Measurements from ENCODE around the gene GTF3C5.

The GTF3C5 gene

GRCh38 chr9:133100506-133101355, 69.9 kb downstream of the GTF3C5 start:
- no peak overlapping the region for H3K4me3 ChIP-seq (ENCODE audit: low read depth, low read length)

GRCh38 chr9:133101356-133102189, 70.8 kb downstream of the GTF3C5 start:
- TF ChIP-seq, protein P1, sequence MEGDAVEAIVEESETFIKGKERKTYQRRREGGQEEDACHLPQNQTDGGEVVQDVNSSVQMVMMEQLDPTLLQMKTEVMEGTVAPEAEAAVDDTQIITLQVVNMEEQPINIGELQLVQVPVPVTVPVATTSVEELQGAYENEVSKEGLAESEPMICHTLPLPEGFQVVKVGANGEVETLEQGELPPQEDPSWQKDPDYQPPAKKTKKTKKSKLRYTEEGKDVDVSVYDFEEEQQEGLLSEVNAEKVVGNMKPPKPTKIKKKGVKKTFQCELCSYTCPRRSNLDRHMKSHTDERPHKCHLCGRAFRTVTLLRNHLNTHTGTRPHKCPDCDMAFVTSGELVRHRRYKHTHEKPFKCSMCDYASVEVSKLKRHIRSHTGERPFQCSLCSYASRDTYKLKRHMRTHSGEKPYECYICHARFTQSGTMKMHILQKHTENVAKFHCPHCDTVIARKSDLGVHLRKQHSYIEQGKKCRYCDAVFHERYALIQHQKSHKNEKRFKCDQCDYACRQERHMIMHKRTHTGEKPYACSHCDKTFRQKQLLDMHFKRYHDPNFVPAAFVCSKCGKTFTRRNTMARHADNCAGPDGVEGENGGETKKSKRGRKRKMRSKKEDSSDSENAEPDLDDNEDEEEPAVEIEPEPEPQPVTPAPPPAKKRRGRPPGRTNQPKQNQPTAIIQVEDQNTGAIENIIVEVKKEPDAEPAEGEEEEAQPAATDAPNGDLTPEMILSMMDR (IDR thresholded peaks at IDR 0.05; ENCODE audit: insufficient read depth, low read depth, low read length, missing control alignments), result no peak
- DNase-seq (ENCODE audit: low read depth), result no peak
- no peak overlapping the region for H3K4me3 ChIP-seq (ENCODE audit: low read depth, low read length)

More at GRCh38 chr9:133100506-133101355, 69.9 kb downstream of the GTF3C5 start:
- TF ChIP-seq, protein P1 (IDR thresholded peaks at IDR 0.05; ENCODE audit: insufficient read depth, low read depth, low read length, missing control alignments), result no peak
- no peak for DNase-seq (ENCODE audit: low read depth)

DNA sequence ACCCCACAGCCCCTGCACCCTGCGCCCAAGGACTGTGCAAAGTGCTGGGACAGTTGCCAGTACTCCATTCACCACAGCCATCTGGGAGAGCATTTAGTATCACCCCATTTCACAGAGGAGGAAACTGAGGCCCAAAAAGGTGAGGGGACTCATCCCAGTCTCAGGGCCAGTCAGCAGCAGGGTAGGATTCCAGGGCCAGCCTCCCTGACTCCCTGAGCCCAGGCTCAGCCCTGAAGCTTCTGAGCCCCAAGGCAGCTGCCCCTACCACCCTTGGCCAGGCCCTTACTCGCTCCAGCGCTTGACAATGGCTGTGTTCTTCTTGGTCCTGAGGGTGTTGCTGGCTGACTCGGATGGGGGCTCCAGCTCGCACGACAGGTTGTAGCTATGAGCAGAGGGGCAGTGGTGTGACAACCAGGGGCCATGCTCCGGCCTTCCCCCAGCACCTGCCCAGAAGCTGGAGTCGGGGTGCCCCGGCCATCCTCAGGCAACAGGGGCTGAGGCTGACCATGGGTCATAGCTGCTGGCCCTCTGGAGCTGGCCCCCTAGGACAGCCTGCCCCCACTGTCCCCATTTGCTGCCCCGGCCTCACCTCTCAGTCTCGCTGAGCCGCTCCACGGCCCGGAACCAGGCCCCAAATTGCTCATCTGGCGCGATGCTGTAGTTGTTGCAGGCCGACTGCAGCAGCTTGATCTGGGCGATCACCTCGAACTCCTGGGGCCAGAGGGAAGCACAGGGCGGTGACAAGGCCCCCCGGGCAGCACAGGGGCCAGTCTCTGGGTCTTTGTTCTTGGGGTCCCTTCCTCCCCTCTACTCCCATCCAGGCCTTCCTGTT, 71.6 kb downstream of the GTF3C5 start:
- H3K4me3 ChIP-seq (ENCODE audit: low read depth, low read length), result no peak overlapping the region
- TF ChIP-seq, protein P1 (IDR thresholded peaks at IDR 0.05; ENCODE audit: insufficient read depth, low read depth, low read length, missing control alignments), result no peak
- no peak for DNase-seq (ENCODE audit: low read depth)

GRCh38 chr9:133103183-133103986, 72.6 kb downstream of the GTF3C5 start:
- DNase-seq (ENCODE audit: low read depth), result peak; percentile 56
- H3K4me3 ChIP-seq (ENCODE audit: low read depth, low read length), result no peak overlapping the region
- TF ChIP-seq, protein P1 (IDR thresholded peaks at IDR 0.05; ENCODE audit: insufficient read depth, low read depth, low read length, missing control alignments), result peak; percentile 91

DNA sequence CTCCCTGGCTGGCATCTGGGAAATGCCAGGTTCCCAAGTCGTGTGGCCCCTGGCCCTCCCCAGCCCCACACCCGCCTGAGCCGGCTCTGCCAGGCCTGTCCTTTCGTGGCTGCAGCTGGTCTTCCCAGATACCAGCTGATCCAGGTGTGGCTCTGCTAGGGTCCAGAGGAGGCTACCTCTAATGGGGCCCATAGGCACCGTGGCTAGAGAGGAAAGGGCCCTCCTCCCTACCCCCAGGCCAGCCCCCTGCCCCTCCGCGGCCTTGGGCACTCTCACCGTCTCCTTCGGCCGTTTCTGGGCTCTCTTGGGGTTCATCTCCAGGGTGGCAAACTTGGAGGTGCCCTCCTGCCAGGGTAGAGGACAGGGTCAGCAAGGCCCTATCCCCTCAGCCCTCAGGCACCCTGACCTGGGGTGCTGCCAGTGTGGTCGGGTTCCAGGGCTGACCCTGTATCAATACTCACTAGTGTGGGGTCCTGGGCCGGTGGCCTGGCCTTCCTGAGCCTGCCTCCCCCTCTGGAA, 73.2 kb downstream of the GTF3C5 start:
- no peak for DNase-seq (ENCODE audit: low read depth)
- TF ChIP-seq, protein P1 (IDR thresholded peaks at IDR 0.05; ENCODE audit: insufficient read depth, low read depth, low read length, missing control alignments), result no peak
- no peak overlapping the region for H3K4me3 ChIP-seq (ENCODE audit: low read depth, low read length)
